GM21529 (cell line): ENCODE measurements around the gene AKAP8.
"Not testable (repeated sequence)": the region's sequence is repeated elsewhere in the genome, so short reads cannot be mapped to it uniquely, and the experiment has no call there.

Experiments
- ATAC-seq: cut with Tn5 transposase; IDR thresholded peaks from one replicate; pipeline ENCODE4 v1.9.1; 2021; ENCODE audit not compliant: unreplicated experiment

Gene AKAP8

GRCh38 chr19:15374105-15374651 lies 5.4 kb downstream of the AKAP8 start:
- ATAC-seq, result no peak

GRCh38 chr19:15373644-15374043 lies 5.9 kb downstream of the AKAP8 start:
- no peak for ATAC-seq

GRCh38 chr19:15372891-15373301 lies 6.7 kb downstream of the AKAP8 start:
- ATAC-seq, result no peak

- no peak for ATAC-seq
Observed at GRCh38 chr19:15372470-15372869, 7.1 kb downstream of the AKAP8 start.

GRCh38 chr19:15371786-15372380 lies 7.7 kb downstream of the AKAP8 start:
- ATAC-seq, result no peak

- ATAC-seq, result no peak
Observed at GRCh38 chr19:15371119-15371518, 8.5 kb downstream of the AKAP8 start.

GRCh38 chr19:15369594-15369891 lies 10.0 kb downstream of the AKAP8 start:
- no peak for ATAC-seq

- ATAC-seq, result no peak
Observed at GRCh38 chr19:15368798-15369593, 10.6 kb downstream of the AKAP8 start.

- ATAC-seq, result no peak
Observed at GRCh38 chr19:15368051-15368632, 11.4 kb downstream of the AKAP8 start.

GRCh38 chr19:15367439-15367838 lies 12.1 kb downstream of the AKAP8 start:
- no peak for ATAC-seq

GRCh38 chr19:15365264-15365663 lies 14.3 kb downstream of the AKAP8 start:
- no peak for ATAC-seq

GRCh38 chr19:15363791-15364190 lies 15.8 kb downstream of the AKAP8 start:
- not testable (repeated sequence) for ATAC-seq

- ATAC-seq, result not testable (repeated sequence)
Observed at GRCh38 chr19:15363048-15363447, 16.5 kb downstream of the AKAP8 start.

- ATAC-seq, result not testable (repeated sequence)
Observed at GRCh38 chr19:15360015-15360414, 19.6 kb downstream of the AKAP8 start.

- no peak for ATAC-seq
Observed at GRCh38 chr19:15358918-15359317, 20.7 kb downstream of the AKAP8 start.

- no peak for ATAC-seq
Observed at GRCh38 chr19:15357906-15358305, 21.7 kb downstream of the AKAP8 start.

- no peak for ATAC-seq
Observed at GRCh38 chr19:15354566-15355296, 24.9 kb downstream of the AKAP8 start.

GRCh38 chr19:15353908-15354307 lies 25.7 kb downstream of the AKAP8 start:
- ATAC-seq, result no peak

GRCh38 chr19:15352535-15352934 lies 27.1 kb downstream of the AKAP8 start:
- not testable (repeated sequence) for ATAC-seq

GRCh38 chr19:15341328-15341727 lies 38.3 kb downstream of the AKAP8 start:
- ATAC-seq, result not testable (repeated sequence)

- ATAC-seq, result no peak
Observed at GRCh38 chr19:15340086-15340485, 39.5 kb downstream of the AKAP8 start.
